HS-5 (cell line): ENCODE data around the gene SUPT20HL1.

Source experiments
- DNase-seq: peaks from one replicate; pipeline ENCODE4 v3.0.0-alpha.2; 2012; ENCODE audit warnings: low read depth

The SUPT20HL1 gene

GRCh38 chrX:24396931-24397279, 36.5 kb downstream of the SUPT20HL1 start:
- DNase-seq: no peak

DNA sequence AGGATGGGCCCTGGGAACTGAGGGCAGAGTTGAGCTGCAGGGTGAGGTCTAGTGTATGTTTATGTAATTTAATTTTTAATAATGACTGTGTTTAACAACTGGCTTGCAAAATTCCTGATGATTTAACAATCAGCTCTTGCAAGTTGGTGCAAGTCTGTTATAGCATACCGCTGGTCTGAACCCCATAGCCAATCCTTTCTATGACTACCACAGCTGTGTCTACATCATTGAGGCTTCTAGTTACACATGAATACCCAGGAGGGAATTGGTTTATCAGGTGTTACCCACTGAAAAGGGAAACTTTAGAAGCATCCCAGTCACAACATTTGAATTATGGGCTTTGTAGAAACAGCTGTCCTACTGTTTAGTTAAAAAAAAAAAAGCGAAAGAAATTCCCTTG, 38.3 kb downstream of the SUPT20HL1 start:
- DNase-seq: no peak

GRCh38 chrX:24399550-24399949, 39.1 kb downstream of the SUPT20HL1 start:
- DNase-seq: no peak

DNA sequence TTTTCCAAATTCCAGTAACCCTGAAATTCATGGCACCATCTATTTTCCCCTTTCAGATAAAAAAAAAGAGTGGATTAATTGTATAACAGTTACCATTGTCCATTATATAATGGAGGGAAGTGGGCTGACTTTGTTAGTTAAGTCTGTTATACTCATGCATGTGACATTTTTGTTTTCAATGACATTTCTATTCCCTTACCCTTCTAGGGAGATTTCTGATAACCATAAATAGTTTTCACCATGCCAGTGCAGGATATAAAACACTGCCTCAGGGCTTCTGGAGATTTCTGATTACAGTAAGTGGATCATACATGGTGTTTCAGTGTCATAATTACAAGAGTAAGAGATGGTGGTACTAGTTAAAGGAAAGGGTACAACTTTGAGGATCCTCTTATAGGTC, 45.5 kb downstream of the SUPT20HL1 start:
- DNase-seq: no peak
